Measurements from ENCODE around the gene SLC15A2. TPM values are rescaled to one million over a fixed set of nuclear protein-coding genes. Genes with fewer than 3 reads are reported as not detected.

The SLC15A2 gene
- total RNA-seq, 4 donors from 2014 or later, result 0.53 to 6.6 (median 2.1) TPM

GRCh38 chr3:121962443-121962842, 68.2 kb downstream of the SLC15A2 start:
- Histone ChIP-seq H3K4me3 (no peak overlapping the region), H3K36me3 (no peaks in the 10 kb centered on the region), H3K4me1 (no peaks in the 10 kb centered on the region), H3K9me3 (no peaks in the 10 kb centered on the region), H3K27ac (no peak overlapping the region), H3K27me3 (no peaks in the 10 kb centered on the region)
- TF ChIP-seq POLR2A (IDR thresholded peaks at IDR 0.05) (no peak), CTCF (IDR thresholded peaks at IDR 0.05) (no peak)
- no peak for DNase-seq

- no peaks in the 10 kb centered on the region for H3K27me3 ChIP-seq
- no peak for DNase-seq
- H3K4me3 ChIP-seq, result no peak overlapping the region
Observed at GRCh38 chr3:121963608-121964007, 69.4 kb downstream of the SLC15A2 start.

GRCh38 chr3:121969631-121970030, 75.4 kb downstream of the SLC15A2 start:
- DNase-seq, result no peak
- no peak for TF ChIP-seq POLR2A (IDR thresholded peaks at IDR 0.05)
- no peak for TF ChIP-seq CTCF (IDR thresholded peaks at IDR 0.05)
- Histone ChIP-seq H3K36me3 (no peaks in the 10 kb centered on the region), H3K4me3 (no peak overlapping the region), H3K27ac (no peak overlapping the region), H3K9me3 (no peaks in the 10 kb centered on the region), H3K4me1 (no peaks in the 10 kb centered on the region), H3K27me3 (no peaks in the 10 kb centered on the region)

More at GRCh38 chr3:121963608-121964007, 69.4 kb downstream of the SLC15A2 start:
- no peaks in the 10 kb centered on the region for H3K36me3 ChIP-seq
- no peak overlapping the region for H3K27ac ChIP-seq
- no peaks in the 10 kb centered on the region for H3K9me3 ChIP-seq
- H3K4me1 ChIP-seq, result no peaks in the 10 kb centered on the region
- TF ChIP-seq POLR2A (IDR thresholded peaks at IDR 0.05), result no peak
- no peak for TF ChIP-seq CTCF (IDR thresholded peaks at IDR 0.05)

- no peak for DNase-seq
- H3K4me3 ChIP-seq, result no peak overlapping the region
- TF ChIP-seq POLR2A (IDR thresholded peaks at IDR 0.05) (no peak), CTCF (IDR thresholded peaks at IDR 0.05) (no peak)
- H3K27me3 ChIP-seq, result no peaks in the 10 kb centered on the region
- H3K27ac ChIP-seq, result no peak overlapping the region
- no peaks in the 10 kb centered on the region for H3K4me1 ChIP-seq
- H3K9me3 ChIP-seq, result no peaks in the 10 kb centered on the region
- H3K36me3 ChIP-seq, result no peaks in the 10 kb centered on the region
Observed at GRCh38 chr3:121970047-121970446, 75.8 kb downstream of the SLC15A2 start.

- DNase-seq, result no peak
- TF ChIP-seq CTCF (IDR thresholded peaks at IDR 0.05) (no peak), POLR2A (IDR thresholded peaks at IDR 0.05) (no peak)
- Histone ChIP-seq H3K4me1 (no peaks in the 10 kb centered on the region), H3K9me3 (no peaks in the 10 kb centered on the region), H3K36me3 (no peaks in the 10 kb centered on the region), H3K27ac (no peak overlapping the region), H3K27me3 (no peaks in the 10 kb centered on the region), H3K4me3 (no peak overlapping the region)
Observed at GRCh38 chr3:121974601-121975111, 80.5 kb downstream of the SLC15A2 start.

All from Peyer's patch (tissue), 4 donors.